HL-60 (cell line): Measurements from ENCODE around the gene PRSS50.

Experiments used
- GABPA ChIP-seq: IDR thresholded peaks from 2 replicates; pipeline ENCODE4 v1.6.1; 2012; ENCODE audit warnings: low read depth
- POLR2AphosphoS5 ChIP-seq: IDR thresholded peaks from 2 replicates; pipeline ENCODE4 v1.6.1; 2012; ENCODE audit warnings: low read depth
- TF ChIP-seq, protein P1 (sequence below): IDR thresholded peaks from 2 replicates; pipeline ENCODE4 v1.6.1; 2012; ENCODE audit warnings: low read depth; ENCODE audit not compliant: insufficient replicate concordance
- TF ChIP-seq, protein P2 (sequence below): IDR thresholded peaks from one replicate; pipeline ENCODE4 v1.5.1; 2011; ENCODE audit warnings: low read length, control low read depth, inconsistent platforms; ENCODE audit not compliant: insufficient read depth

DNA sequence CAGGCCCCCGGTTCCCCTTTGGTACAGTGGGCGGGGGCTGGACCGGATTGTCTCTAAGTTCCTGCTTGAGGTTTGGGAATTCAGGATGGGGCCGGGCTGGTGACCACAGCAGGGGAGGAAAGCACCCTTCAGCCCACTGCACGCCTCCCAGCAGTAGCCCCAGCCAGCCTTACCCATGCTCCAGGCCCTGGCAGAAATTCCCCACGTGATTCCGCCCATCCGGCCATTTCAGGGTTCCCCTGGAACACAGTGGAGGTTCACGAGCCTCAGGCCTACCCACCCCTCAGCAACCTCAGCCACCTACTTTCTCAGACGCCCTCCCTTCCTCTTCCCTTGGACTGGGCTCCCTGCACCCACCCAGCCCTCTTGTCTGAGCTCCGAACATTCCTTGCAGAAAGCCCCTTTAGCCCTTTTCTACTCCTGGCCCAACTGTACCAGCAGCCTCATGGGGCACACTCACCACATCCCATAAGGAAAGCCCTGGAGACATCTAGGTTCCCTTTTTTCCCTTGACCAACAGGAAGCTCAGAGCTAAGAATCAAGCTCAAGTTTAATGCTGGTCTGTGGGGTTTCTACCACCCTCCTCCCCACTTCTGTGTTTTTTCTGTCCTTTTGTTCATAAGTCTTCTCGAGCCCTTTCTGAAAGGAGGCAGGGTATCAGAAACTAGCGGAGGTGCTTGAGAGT, 35.7 kb downstream of the PRSS50 start:
- TF ChIP-seq, protein P1, sequence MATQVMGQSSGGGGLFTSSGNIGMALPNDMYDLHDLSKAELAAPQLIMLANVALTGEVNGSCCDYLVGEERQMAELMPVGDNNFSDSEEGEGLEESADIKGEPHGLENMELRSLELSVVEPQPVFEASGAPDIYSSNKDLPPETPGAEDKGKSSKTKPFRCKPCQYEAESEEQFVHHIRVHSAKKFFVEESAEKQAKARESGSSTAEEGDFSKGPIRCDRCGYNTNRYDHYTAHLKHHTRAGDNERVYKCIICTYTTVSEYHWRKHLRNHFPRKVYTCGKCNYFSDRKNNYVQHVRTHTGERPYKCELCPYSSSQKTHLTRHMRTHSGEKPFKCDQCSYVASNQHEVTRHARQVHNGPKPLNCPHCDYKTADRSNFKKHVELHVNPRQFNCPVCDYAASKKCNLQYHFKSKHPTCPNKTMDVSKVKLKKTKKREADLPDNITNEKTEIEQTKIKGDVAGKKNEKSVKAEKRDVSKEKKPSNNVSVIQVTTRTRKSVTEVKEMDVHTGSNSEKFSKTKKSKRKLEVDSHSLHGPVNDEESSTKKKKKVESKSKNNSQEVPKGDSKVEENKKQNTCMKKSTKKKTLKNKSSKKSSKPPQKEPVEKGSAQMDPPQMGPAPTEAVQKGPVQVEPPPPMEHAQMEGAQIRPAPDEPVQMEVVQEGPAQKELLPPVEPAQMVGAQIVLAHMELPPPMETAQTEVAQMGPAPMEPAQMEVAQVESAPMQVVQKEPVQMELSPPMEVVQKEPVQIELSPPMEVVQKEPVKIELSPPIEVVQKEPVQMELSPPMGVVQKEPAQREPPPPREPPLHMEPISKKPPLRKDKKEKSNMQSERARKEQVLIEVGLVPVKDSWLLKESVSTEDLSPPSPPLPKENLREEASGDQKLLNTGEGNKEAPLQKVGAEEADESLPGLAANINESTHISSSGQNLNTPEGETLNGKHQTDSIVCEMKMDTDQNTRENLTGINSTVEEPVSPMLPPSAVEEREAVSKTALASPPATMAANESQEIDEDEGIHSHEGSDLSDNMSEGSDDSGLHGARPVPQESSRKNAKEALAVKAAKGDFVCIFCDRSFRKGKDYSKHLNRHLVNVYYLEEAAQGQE, result no peak
- TF ChIP-seq, protein P2, sequence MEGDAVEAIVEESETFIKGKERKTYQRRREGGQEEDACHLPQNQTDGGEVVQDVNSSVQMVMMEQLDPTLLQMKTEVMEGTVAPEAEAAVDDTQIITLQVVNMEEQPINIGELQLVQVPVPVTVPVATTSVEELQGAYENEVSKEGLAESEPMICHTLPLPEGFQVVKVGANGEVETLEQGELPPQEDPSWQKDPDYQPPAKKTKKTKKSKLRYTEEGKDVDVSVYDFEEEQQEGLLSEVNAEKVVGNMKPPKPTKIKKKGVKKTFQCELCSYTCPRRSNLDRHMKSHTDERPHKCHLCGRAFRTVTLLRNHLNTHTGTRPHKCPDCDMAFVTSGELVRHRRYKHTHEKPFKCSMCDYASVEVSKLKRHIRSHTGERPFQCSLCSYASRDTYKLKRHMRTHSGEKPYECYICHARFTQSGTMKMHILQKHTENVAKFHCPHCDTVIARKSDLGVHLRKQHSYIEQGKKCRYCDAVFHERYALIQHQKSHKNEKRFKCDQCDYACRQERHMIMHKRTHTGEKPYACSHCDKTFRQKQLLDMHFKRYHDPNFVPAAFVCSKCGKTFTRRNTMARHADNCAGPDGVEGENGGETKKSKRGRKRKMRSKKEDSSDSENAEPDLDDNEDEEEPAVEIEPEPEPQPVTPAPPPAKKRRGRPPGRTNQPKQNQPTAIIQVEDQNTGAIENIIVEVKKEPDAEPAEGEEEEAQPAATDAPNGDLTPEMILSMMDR, result no peak
- TF ChIP-seq POLR2AphosphoS5 (no peak), GABPA (no peak)
